GM12878 (cell line): ENCODE measurements around the gene ZNF423. TPM values are rescaled to one million over a fixed set of nuclear protein-coding genes. Genes with fewer than 3 reads are reported as not detected.

Source experiments
- ATAC-seq: fragments of 200-7000 bp; cut with Tn5 transposase; 3 replicates; pipeline ENCODE4 v1.9.1; 2020; ENCODE audit warnings: mild to moderate bottlenecking, moderate library complexity
- BruUV-seq: library from RNA; stranded (reverse); fragments of 400-500 nt; replicated peaks from 2 replicates; lab custom pipeline; 2021; lab: Mats Ljungman, UMichigan
- CTCF ChIA-PET: fragments of 300-600 bp; sonication (Branson Sonifier 250); formaldehyde crosslinking; extraction: SDS; loops from one replicate; lab custom pipeline; 2021; ENCODE audit warnings: inconsistent platforms; lab: Yijun Ruan, JAX
- POLR2A ChIA-PET: fragments of 350-600 bp; formaldehyde crosslinking; extraction: SDS; loops from one replicate; lab custom pipeline; 2021; ENCODE audit warnings: inconsistent platforms; lab: Charles Lee
- RAD21 ChIA-PET: fragments of 300-600 bp; sonication (Branson Sonifier 250); formaldehyde crosslinking; loops from one replicate; lab custom pipeline; 2023; ENCODE audit warnings: antibody characterized with exemption; ENCODE audit not compliant: unreplicated experiment; lab: Charles Lee
- SMC1A ChIA-PET: fragments of 300-600 bp; sonication (Branson Sonifier 250); formaldehyde crosslinking; loops from one replicate; lab custom pipeline; 2023; ENCODE audit not compliant: unreplicated experiment, uncharacterized antibody; lab: Charles Lee
- DNase-seq: peaks from one replicate; pipeline ENCODE4 v3.0.0-alpha.2; 2011; ENCODE audit warnings: low read depth, low spot score
- FAIRE-seq: peaks from 3 replicates; lab custom pipeline; 2011; peaks lifted over from hg19 to GRCh38; lab: Jason Lieb, UNC
- H2AFZ ChIP-seq: 2 replicates; pipeline ENCODE4 v1.6.0; 2011; ENCODE audit warnings: low read depth, low read length, control low read depth; ENCODE audit not compliant: control insufficient read depth
- H3K27ac ChIP-seq: 2 replicates; pipeline ENCODE4 v1.5.1; 2011; ENCODE audit warnings: control low read depth; ENCODE audit not compliant: control insufficient read depth, insufficient read depth
- H3K27me3 ChIP-seq, 2 experiments: replicated peaks in 1 of 2; 2 replicates each; pipeline versions ENCODE4 v1.6.0 to v1.6.1; 2011; ENCODE audit warnings: low read length in 1 of 2; ENCODE audit not compliant: control insufficient read depth in 2 of 2, insufficient read depth in 2 of 2
- H3K36me3 ChIP-seq, 2 experiments: 2 replicates each; pipeline ENCODE4 v1.5.1; 2011; ENCODE audit warnings: low read length in 1 of 2; ENCODE audit not compliant: control insufficient read depth in 2 of 2, insufficient read depth in 2 of 2
- H3K4me1 ChIP-seq: 2 replicates; pipeline ENCODE4 v1.6.1; 2011; ENCODE audit warnings: mild to moderate bottlenecking, low read length, moderate library complexity, mixed read lengths; ENCODE audit not compliant: control insufficient read depth, insufficient read depth
- H3K4me2 ChIP-seq: 2 replicates; pipeline ENCODE4 v1.6.0; 2011; ENCODE audit warnings: control low read depth; ENCODE audit not compliant: control insufficient read depth, insufficient read depth
- H3K4me3 ChIP-seq: fragments of 200-600 bp; sonication (generic); 2 replicates; pipeline ENCODE4 v1.5.1; 2016
- H3K79me2 ChIP-seq: 2 replicates; pipeline ENCODE4 v1.6.0; 2011; ENCODE audit warnings: low read length; ENCODE audit not compliant: control insufficient read depth, insufficient read depth
- H3K9ac ChIP-seq: 2 replicates; pipeline ENCODE4 v1.8.0; 2011; ENCODE audit warnings: low read length, control low read depth, mixed read lengths; ENCODE audit not compliant: control insufficient read depth, insufficient read depth
- H3K9me3 ChIP-seq: replicated peaks from 3 replicates; pipeline ENCODE4 v1.5.1; 2011; ENCODE audit warnings: mild to moderate bottlenecking, low read length; ENCODE audit not compliant: control insufficient read depth, insufficient read depth
- H4K20me1 ChIP-seq: 2 replicates; pipeline ENCODE4 v1.6.0; 2011; ENCODE audit not compliant: control insufficient read depth, insufficient read depth
- MEF2B ChIP-seq: fragments of 450-650 bp; IDR thresholded peaks from 2 replicates; pipeline ENCODE4 v1.6.1; 2018; ENCODE audit warnings: mild to moderate bottlenecking, moderate library complexity; ENCODE audit not compliant: partially characterized antibody, poor library complexity, severe bottlenecking
- NR2C2 ChIP-seq: IDR thresholded peaks from 2 replicates; pipeline ENCODE4 v1.6.1; 2011; ENCODE audit warnings: borderline replicate concordance, low read depth; ENCODE audit not compliant: control insufficient read depth, insufficient read length
- RELB ChIP-seq: fragments of 450-650 bp; IDR thresholded peaks from 2 replicates; pipeline ENCODE4 v1.6.1; 2017; ENCODE audit warnings: low read depth, mild to moderate bottlenecking, moderate library complexity
- ZNF592 ChIP-seq: fragments of 450-650 bp; IDR thresholded peaks from 2 replicates; pipeline ENCODE4 v1.6.1; 2017; ENCODE audit warnings: mild to moderate bottlenecking, moderate library complexity
- WGBS: methylation state at CpG from one replicate; pipeline ENCODE4 v1.1.6; 2016; ENCODE audit warnings: low lambda C conversion rate; ENCODE audit not compliant: insufficient replicate concordance, insufficient coverage; ENCODE audit errors: missing lambda C conversion rate; 5-methylcytosine and 5-hydroxymethylcytosine counted together
- in situ Hi-C: fragments of 300-500 bp; cut with MboI; formaldehyde crosslinking; loops from 9 replicates; pipeline ENCODE4 v1.14.3; 2018; ENCODE audit warnings: mixed read lengths
- intact Hi-C: fragments of 100-400 bp; cut with micrococcal nuclease; formaldehyde crosslinking; loops from one replicate; pipeline ENCODE4 v1.14.2; 2022; ENCODE audit not compliant: unreplicated experiment
- polyA plus RNA-seq, 11 experiments: library from polyadenylated mRNA; depleted of rRNA in 4 of 11; unstranded in 6 of 11; stranded (reverse) in 5 of 11; fragments of >200 nt; fragmentation: Nextera tagmentation in 4 of 11; fragmentation: Illumina TruSeq in 1 of 11; extraction: Ambion mirVana in 4 of 11; extraction: Trizol in 1 of 11; gene quantifications; 1 replicate in 1 of 11; 2 replicates in 10 of 11; pipeline versions ENCODE4 v1.2.1 to v1.2.3, GENCODE V29; 2011 to 2016; ENCODE audit warnings: inconsistent platforms in 2 of 11, missing spikeins in 2 of 11, low read depth in 1 of 11
- total RNA-seq, 4 experiments: library from RNA; depleted of rRNA in 3 of 4; stranded (reverse); fragments of >200 nt in 3 of 4; fragmentation: Illumina TruSeq in 1 of 4; extraction: Trizol in 1 of 4; gene quantifications; 2 replicates each; pipeline versions ENCODE4 v1.2.1 to v1.2.3, GENCODE V29; 2013 to 2021

Gene ZNF423
- total and polyA plus RNA-seq, 10 of the 15 experiments (the other 5 are each of a cell fraction or from before 2014, with no cell fraction given) = 0.03 to 0.64 (median 0.10) TPM

- DNase-seq = no peak
- ChIA-PET POLR2A (no interaction called here), CTCF (no interaction called here), SMC1A (no interaction called here)
- BruUV-seq = no TSS peak
- H3K9ac ChIP-seq = no peak overlapping the region
- H3K36me3 ChIP-seq = no peaks in the 10 kb centered on the region
- no peak overlapping the region for H3K27ac ChIP-seq
- TF ChIP-seq RELB (no peak), ZNF592 (no peak), MEF2B (no peak), NR2C2 (no peak)
- TF ChIP-seq, all 136 proteins: peak for 0
- ATAC-seq (no peak), FAIRE-seq (no peak)
- 51% methylated on average over 8 of the region's 8 CpGs for WGBS
- Histone ChIP-seq H3K27me3 (peaks cover 5 to 18% of the 10 kb centered on the region in 2 experiments), H3K4me1 (no peaks in the 10 kb centered on the region), H3K4me2 (no peak overlapping the region), H3K9me3 (no peaks in the 10 kb centered on the region), H3K79me2 (no peaks in the 10 kb centered on the region), H4K20me1 (no peaks in the 10 kb centered on the region), H3K4me3 (no peak overlapping the region), H2AFZ (no peak overlapping the region)
- RAD21 ChIA-PET = interaction anchor here (0.6 kb wide), 1 partner anchor 17 kb away, joined by 3 read pairs; no protein-coding TSS in a partner anchor
- in situ Hi-C loops = no loop called here
- intact Hi-C loops = no loop called here
Measured at GRCh38 chr16:49849754-49850108, 6.2 kb downstream of the ZNF423 start.
